Bronchial epithelial cell (primary cell): ENCODE data around the gene LILRB4. TPM values are rescaled to one million over a fixed set of nuclear protein-coding genes. Genes with fewer than 3 reads are reported as not detected.
A peak's percentile ranks its signal among the peaks of the same experiment; 100 is the strongest.
"Not testable (repeated sequence)": the region's sequence is repeated elsewhere in the genome, so short reads cannot be mapped to it uniquely, and the experiment has no call there.

Experiments used
- DNase-seq: peaks from one replicate; pipeline ENCODE4 v3.0.0-alpha.2; 2010; ENCODE audit warnings: low read depth
- FAIRE-seq: peaks from 2 replicates; lab custom pipeline; 2011; peaks lifted over from hg19 to GRCh38; lab: Jason Lieb, UNC
- H3K27me3 ChIP-seq: 2 replicates; pipeline ENCODE4 v1.5.1; 2011; ENCODE audit warnings: low read length; ENCODE audit not compliant: control insufficient read depth, insufficient read depth
- H3K36me3 ChIP-seq: 2 replicates; pipeline ENCODE4 v1.5.1; 2011; ENCODE audit warnings: low read length; ENCODE audit not compliant: control insufficient read depth, insufficient read depth
- H3K4me3 ChIP-seq: 2 replicates; pipeline ENCODE4 v1.5.1; 2011; ENCODE audit warnings: mild to moderate bottlenecking, low read depth, low read length, control low read depth
- total RNA-seq: library from RNA; depleted of rRNA; stranded (reverse); fragments of >200 nt; gene quantifications from 2 replicates; pipeline ENCODE4 v1.2.1, GENCODE V29; 2014
- TF ChIP-seq, protein P1 (sequence below): IDR thresholded peaks from 2 replicates; pipeline ENCODE4 v1.5.1; 2011; ENCODE audit warnings: mild to moderate bottlenecking, moderate library complexity, low read length, control low read depth, inconsistent platforms; ENCODE audit not compliant: insufficient read depth, severe bottlenecking

Gene LILRB4
- total RNA-seq, 1 donor from 2014 or later = not detected

DNA sequence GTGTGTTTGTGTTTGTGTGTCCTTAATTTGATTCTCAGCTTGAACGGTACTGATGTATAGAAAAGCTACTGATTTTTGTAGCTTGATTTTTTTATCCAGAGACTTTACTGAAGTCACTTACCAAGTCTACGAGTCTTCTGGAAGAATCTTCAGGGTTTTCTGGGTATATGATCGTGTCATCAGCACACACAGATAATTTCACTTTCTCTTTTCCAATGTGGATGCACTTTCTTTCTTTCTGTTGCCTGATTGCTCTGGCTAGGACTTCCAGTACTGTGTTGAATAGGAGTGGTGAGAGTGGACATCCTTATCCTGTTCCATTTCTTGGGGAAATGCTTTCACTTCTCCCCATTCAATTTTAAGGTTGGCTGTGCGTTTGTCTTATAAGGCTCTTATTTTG lies 40.4 kb upstream of the LILRB4 start:
- no peaks in the 10 kb centered on the region for H3K27me3 ChIP-seq
- TF ChIP-seq, protein P1, sequence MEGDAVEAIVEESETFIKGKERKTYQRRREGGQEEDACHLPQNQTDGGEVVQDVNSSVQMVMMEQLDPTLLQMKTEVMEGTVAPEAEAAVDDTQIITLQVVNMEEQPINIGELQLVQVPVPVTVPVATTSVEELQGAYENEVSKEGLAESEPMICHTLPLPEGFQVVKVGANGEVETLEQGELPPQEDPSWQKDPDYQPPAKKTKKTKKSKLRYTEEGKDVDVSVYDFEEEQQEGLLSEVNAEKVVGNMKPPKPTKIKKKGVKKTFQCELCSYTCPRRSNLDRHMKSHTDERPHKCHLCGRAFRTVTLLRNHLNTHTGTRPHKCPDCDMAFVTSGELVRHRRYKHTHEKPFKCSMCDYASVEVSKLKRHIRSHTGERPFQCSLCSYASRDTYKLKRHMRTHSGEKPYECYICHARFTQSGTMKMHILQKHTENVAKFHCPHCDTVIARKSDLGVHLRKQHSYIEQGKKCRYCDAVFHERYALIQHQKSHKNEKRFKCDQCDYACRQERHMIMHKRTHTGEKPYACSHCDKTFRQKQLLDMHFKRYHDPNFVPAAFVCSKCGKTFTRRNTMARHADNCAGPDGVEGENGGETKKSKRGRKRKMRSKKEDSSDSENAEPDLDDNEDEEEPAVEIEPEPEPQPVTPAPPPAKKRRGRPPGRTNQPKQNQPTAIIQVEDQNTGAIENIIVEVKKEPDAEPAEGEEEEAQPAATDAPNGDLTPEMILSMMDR = no peak

DNA sequence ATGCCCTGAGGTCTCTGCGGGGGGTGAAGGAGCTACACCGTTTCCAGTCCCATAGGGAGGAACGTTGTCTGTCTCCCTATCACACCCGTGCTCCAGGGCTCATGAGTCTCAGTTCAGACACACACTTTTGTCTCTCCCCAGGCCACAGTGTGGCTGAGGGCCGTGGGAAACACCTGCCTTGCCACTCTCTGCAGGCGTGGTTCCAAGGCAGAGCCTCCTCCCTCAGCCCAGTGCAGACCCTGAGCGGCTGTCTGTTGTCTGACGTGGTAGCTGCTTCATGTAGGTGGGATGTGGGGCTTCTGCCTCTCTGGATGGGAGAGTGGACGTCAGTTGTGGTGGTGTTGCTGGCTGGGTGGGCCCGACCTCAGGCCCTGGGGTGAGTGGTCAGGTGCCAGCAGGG lies 38.6 kb upstream of the LILRB4 start:
- H3K36me3 ChIP-seq, DNase-seq, FAIRE-seq, H3K4me3 ChIP-seq, H3K27me3 ChIP-seq: not testable (repeated sequence)

More for the DNA sequence above, 40.4 kb upstream of the LILRB4 start:
- FAIRE-seq = no peak
- H3K36me3 ChIP-seq = no peaks in the 10 kb centered on the region
- no peak for DNase-seq
- H3K4me3 ChIP-seq = no peak overlapping the region

DNA sequence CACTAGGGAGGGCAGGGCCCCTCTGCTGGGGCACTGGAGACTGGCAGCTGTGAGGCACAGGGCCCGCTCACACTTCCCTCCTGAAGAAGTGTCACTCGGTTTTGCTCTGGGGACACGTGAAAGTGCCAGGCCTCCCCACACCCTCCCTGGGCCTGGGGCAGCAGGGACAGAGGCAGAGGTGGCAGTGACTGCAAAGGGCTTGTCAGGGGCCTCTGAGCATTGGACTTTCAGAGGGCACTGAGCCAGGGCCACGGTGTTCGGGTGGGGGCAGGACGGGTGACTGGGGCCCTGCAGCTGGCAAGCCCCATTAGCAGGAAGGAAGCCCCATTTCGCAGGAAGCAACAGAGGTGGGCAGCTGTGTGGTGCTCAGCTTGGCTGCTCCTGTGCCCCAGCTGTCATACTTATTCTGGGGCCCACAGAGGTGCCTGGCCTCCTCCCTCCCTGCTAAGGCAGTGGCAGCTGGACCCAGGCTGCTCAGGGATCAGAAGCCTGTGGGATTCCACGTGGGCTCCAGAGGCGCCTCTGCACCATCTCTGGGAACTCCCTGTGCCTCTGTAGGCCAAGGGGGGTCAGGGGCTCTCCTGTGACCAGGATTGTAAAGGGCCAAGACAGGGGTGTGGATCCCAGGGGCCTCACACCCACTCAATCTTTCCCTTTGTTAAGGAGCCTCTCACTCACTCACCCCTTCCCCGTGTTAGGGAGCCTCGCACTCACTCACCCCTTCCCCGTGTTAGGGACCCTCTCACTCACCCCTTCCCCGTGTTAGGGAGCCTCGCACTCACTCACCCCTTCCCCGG lies 37.7 kb upstream of the LILRB4 start:
- FAIRE-seq, H3K27me3 ChIP-seq, H3K36me3 ChIP-seq, DNase-seq, H3K4me3 ChIP-seq: not testable (repeated sequence)

DNA sequence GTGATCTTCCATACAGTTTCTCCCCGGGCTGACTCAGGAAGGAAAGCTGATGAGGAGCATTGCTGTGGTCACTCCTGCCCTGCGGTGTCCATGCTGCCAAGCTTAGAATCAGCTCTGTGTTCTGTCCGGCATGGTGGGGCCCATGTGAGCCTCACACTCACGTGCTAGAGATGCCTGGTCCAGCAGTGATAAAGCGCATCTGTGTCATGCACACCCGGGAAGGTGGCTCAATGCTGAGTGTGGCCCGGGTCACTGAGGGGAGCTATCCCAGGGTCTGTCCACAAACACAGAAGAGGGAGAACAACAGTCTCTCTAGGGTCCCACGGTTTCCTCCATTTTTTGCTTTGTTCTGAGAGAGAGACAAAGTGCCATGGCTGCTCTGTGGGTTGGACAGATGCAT lies 36.0 kb upstream of the LILRB4 start:
- DNase-seq (no peak), FAIRE-seq (no peak)
- TF ChIP-seq, protein P1 = no peak
- H3K27me3 ChIP-seq = no peaks in the 10 kb centered on the region
- H3K4me3 ChIP-seq = no peak overlapping the region
- no peaks in the 10 kb centered on the region for H3K36me3 ChIP-seq

DNA sequence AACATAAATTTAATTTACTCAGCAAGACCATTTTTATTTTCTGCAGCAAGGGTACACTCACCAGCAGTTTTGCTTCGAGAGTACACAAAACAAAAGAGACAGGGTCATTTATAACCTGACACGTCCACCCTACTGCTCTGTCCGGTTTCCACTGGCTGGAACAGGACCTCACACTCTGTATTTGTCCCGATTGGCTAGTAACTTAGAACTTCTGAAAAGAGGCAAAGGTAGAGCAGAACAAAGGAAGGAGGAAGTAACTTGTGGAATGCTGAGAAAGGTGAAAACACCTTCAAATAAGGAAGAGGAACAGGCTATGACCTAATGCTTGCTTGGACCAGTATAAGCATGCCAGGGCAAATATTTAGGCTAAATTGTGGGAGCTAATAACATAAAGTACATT lies 34.9 kb upstream of the LILRB4 start:
- not testable (repeated sequence) for FAIRE-seq, H3K4me3 ChIP-seq, H3K27me3 ChIP-seq, H3K36me3 ChIP-seq
- DNase-seq = peak; percentile 13

DNA sequence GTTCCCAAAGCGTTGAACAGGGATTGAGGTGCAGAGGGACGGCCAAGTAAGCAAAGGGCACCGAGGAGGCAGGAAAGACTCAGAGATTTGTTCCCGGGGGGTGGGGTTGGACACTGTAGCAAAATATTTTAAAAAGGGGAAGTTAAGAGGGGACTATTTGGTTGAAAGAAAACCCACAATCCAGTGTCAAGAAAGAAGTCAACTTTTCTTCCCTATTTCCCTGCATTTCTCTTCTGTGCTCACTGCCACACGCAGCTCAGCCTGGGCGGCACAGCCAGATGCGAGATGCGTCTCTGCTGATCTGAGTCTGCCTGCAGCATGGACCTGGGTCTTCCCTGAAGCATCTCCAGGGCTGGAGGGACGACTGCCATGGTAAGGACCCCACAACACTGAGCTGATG lies 32.5 kb upstream of the LILRB4 start, which contains the start of gene LILRB1:
TSS of gene LILRB1 (plus strand) at position 223 of the 400 bp plus-strand sequence. CDS start 590 bp downstream, outside the sequence.
- not testable (repeated sequence) for FAIRE-seq, H3K27me3 ChIP-seq, DNase-seq, H3K4me3 ChIP-seq, H3K36me3 ChIP-seq

DNA sequence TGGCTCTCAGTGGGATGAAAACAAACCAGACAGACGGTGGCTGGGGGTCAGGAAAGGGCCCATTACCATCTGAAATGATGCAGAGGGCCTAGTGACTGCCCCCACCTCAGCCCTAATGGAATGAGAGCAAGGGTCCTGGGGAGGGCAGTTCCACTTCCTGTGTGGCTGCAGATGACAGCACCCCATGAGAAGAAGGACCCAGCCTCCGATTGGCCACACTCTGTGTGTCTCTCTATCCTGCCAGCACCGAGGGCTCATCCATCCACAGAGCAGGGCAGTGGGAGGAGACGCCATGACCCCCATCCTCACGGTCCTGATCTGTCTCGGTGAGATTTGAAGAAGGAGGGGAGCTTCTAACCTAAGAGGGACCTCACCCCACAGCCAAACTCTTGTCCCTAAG lies 32.0 kb upstream of the LILRB4 start:
- no peak for DNase-seq
- Histone ChIP-seq H3K36me3 (no peaks in the 10 kb centered on the region), H3K4me3 (no peak overlapping the region), H3K27me3 (no peaks in the 10 kb centered on the region)
- TF ChIP-seq, protein P1 = no peak
- no peak for FAIRE-seq

DNA sequence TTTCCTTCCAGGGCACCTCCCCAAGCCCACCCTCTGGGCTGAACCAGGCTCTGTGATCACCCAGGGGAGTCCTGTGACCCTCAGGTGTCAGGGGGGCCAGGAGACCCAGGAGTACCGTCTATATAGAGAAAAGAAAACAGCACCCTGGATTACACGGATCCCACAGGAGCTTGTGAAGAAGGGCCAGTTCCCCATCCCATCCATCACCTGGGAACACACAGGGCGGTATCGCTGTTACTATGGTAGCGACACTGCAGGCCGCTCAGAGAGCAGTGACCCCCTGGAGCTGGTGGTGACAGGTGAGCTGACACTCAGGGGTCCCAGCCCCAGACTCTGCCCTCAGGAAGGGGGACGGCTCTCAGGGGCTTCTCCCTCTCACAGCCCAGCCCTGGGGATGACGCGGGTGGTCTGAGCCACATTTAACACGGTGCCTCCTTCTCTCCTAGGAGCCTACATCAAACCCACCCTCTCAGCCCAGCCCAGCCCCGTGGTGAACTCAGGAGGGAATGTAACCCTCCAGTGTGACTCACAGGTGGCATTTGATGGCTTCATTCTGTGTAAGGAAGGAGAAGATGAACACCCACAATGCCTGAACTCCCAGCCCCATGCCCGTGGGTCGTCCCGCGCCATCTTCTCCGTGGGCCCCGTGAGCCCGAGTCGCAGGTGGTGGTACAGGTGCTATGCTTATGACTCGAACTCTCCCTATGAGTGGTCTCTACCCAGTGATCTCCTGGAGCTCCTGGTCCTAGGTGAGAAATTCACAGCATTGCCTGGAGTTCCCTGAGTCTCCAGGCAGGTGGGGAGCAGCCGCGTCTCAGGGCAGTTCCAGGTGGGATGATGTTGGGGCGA lies 31.1 kb upstream of the LILRB4 start:
- H3K4me3 ChIP-seq, DNase-seq, FAIRE-seq, H3K36me3 ChIP-seq, H3K27me3 ChIP-seq: not testable (repeated sequence)

DNA sequence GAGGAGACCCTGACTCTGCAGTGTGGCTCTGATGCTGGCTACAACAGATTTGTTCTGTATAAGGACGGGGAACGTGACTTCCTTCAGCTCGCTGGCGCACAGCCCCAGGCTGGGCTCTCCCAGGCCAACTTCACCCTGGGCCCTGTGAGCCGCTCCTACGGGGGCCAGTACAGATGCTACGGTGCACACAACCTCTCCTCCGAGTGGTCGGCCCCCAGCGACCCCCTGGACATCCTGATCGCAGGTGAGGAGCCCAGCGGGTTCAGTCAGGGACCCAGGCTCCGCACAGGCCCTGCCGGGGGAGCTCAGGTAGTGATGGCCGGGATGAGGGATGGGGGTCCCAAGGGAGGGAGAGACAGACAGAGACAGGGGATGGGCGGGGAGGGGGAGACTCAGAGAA lies 30.3 kb upstream of the LILRB4 start:
- not testable (repeated sequence) for DNase-seq, H3K36me3 ChIP-seq, H3K27me3 ChIP-seq, H3K4me3 ChIP-seq, FAIRE-seq
